NCI-H1048 (cell line): Measurements from ENCODE around the gene CKB.
A peak's percentile ranks its signal among the peaks of the same experiment; 100 is the strongest.

Experiments used
- DNase-seq: peaks from one replicate; lab custom pipeline; 2025; lab: John Stamatoyannopoulos, UW

Gene CKB

DNA sequence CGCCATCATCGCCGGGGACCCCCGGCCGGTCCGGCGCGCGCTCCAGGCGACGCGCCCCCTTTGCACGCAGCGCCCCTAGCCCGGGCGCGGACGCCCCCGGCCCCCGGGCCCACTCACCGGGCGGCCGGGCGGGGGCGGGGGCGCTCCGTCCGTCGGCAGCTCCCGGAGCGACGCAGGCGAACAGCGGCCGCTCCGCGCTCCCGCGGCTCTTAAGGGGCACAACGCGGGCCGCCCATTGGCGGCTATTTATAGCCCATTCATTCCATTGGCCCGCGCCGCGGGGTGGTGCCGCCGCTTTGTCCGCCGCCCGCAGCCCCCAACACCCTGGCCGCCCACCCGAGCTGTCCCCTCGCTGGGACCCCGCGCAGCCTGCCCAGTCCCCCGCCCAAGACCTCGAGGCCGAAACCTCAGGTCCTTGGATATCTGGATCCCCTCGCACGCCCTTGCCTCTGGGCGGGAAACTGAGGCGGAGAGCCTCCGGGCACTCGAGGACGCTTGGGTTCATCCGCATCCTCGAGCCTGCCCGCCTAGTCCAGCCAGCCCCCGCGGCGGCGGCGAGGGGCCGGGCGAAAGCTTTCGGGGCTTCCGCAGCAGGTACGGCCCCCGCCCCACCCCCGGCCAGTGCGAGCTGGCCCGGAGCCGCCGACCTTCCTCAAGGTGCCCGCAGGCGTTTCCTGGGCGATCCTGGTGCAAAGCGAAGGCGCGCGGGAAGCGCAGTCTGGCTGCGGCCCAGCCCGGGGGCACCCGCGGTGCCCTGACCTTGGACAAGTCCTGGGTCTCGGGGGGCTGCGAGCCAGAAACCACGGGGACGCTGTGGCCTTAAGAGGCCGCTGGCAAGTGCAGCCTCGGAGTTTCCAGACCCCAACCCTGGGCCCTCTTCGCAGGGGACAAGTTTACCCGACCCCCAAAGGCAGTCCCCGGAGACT lies at the start of gene CKB:
Gene CKB (minus strand): TSS at position 182 of the 926 bp plus-strand sequence. CDS start 337 bp downstream, outside the sequence.
- peak; percentile 22 for DNase-seq

GRCh38 chr14:103569408-103569807 lies 46.8 kb upstream of the CKB start:
- DNase-seq, result no peak

DNA sequence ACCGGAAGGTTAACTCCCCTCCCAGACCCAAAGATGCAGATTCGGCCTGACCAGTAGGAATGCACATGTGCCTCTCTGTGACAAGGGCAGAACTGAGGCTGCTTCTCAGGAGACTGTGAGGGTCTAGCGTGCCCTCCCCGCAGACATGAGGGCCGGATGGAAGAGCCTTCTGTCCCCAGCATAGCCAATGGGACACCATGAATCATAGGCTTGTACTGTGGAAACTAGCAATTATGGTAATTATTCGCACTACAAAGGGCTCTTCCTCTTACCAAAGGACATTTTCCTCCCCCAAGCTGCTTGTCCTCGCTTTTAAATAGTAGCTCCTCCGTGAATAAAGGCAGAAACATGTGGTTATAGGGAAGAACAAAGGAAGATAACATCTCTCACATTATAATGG lies 46.3 kb upstream of the CKB start:
- DNase-seq, result no peak

- DNase-seq, result no peak
These were observed 41.3 kb upstream of the CKB start for GRCh38 chr14:103563844-103564505.

DNA sequence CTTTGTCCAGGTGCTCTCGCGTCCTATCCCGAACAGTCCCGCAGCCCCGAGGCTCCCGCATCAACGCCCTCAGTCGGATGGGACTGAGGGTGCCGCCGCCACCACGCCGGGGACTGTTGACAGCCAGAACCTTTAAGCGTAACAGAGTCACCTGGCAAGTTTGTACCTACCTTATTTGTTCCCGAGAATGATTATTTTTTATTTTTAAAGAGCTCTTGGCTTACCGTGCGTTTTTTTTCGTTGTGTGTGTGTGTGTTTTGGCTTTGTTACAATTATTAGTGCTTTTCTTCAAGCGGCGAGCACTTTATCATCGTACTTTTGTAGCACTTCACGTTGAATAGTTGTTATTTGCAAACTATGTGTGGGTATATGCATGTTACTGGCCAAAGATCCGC lies 40.6 kb upstream of the CKB start:
- no peak for DNase-seq

GRCh38 chr14:103562429-103563225 lies 40.0 kb upstream of the CKB start, which contains the start of the genes BAG5 and COA8:
BAG5 (minus strand) TSS chr14:103562657; CDS start chr14:103561164, 1,493 bp downstream.
COA8 (plus strand) TSS chr14:103562960; CDS start chr14:103563002, 42 bp downstream.
- DNase-seq, result peak; percentile 74

DNA sequence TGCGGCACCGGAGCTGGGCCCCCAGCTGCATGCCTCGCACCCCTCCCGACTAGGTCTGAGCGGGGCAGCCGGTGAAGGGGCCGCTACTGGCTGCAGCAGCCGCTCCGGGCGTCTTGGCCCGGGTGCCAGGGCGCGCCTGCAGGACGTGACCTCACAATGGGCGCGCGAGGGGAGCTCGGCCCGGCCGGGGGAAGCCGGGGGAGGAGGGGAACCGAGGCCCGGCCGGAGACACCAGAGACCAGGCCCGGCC lies 39.5 kb upstream of the CKB start:
- DNase-seq, result no peak

GRCh38 chr14:103561381-103562178 lies 39.0 kb upstream of the CKB start:
- DNase-seq, result no peak

- no peak for DNase-seq
These were observed 38.1 kb upstream of the CKB start for GRCh38 chr14:103560691-103561090.

DNA sequence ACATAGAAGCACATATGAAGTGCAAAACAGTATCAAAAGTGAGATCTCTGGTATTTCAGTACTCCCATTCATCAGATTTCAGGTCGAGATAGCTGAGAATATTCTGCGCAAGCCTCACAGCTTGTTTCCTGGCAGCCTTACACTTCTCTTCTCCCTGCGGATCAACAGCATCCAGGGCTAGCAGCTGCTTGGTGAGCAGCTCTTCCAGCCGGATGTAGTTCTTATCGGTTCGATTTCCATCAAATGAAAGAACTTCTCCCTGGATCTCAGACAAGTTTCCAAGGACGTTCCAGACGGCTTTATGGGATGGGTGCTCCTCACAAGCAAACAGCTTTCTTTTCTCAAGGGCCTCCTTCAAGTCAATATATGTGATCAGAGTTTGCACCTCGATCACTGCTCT lies 37.1 kb upstream of the CKB start:
- no peak for DNase-seq

DNA sequence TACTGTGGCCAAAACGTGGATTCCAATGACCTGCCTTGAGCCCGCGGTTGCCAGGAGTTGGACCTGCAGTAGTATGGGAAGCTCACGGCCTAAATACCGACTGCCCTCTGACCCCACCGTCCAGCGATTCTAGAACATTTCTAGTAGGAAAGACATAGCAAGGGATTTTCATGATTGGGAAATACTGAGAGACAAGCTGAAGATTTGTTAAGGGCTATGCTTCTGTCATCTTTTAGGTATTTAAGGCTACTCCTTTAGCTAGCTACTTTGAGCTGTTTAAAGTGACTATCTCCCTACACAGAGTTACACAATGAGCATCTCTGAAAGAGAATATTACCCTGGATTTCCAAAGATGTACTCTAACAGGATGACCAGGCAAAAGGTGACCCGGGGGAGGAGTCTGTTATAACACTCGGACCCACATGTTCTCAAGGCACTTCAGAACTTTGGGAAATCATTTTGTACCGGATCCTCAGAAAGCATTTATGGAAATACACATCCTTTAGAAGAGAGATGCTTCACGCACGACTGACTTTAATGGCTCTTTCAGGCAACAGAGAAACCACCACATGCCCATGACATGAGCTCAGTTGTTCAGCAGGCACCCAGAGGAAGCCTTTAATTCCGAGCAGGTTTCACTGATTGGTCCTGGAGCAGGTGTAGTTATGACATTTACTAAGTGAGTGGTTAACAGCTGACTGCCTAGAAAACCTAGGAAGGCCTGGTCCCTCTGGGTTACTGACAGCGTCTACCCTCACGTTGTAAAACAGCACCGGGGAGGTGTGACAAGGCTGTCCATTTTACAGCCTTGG lies 35.6 kb upstream of the CKB start:
- no peak for DNase-seq

DNA sequence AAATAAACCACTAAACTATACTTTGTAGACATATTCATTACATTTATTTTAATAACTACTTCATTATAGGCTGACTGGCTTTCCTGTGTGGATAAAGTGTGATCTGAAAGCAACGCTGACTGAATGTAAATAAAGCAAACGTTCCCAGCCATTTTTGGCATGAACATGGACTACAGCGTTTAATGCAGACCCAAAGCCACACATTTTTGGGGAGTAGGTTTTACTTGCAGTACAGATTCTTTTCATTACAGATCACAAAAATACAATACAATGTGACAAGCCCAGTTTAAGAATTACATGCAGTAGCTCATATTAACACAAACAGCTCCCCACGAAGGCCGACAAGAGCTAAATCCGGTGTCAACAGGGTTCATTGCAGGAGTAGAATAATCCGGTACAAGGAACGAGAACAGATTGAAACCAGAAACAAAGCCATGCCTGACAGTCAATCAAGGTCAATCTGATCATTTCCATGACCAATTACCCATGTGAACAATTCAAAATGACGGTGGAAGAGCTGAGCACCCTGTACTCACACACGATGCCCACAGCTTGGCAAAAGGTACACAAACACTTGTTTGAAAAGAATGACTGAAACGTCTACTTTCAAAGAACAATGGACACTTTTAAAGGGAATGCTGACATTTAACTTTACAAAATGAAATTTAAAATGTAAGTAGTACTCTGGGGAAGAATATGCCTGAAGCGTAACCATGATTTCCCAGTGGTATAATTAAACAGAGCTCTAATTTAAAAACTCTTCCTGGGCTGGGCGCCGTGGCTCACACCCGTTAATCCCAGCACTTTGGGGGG lies 34.5 kb upstream of the CKB start:
- no peak for DNase-seq

DNA sequence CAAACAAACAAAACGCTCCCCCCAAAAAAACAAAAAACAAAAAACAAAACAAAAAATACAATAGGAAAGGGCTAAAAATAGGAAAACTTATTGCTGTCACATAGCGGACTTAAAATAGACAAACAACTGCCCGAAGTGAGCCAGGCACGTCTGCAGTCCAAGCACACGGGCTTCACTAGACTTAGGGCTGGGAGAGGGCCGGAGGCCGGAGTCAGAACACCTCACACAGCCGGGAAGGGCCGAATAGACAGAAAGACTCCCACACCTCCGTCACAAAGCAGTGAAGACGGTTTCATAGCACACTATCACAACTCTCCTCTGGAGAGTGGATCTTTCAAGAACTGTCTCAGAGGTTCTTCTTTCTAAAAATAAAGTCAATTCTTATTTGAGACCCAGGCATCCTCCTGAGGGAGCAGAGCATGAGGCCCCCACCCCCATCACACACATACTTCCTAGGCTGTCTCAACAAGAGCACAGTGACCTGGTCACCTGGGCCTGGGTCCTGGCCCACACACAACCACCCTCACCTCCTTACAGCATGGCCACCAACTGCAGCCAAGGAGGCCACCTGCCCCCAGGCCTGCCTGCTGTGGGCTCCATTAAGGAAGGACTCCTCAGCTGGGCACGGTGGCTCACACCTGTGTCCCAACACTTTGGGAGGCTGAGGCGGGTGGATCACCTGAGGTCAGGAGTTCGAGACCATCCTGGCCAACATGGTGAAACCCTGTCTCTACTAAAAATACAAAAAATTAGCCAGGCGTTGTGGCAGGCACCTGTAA lies 33.1 kb upstream of the CKB start:
- DNase-seq, result no peak

GRCh38 chr14:103552846-103553210 lies 30.2 kb upstream of the CKB start:
- no peak for DNase-seq

DNA sequence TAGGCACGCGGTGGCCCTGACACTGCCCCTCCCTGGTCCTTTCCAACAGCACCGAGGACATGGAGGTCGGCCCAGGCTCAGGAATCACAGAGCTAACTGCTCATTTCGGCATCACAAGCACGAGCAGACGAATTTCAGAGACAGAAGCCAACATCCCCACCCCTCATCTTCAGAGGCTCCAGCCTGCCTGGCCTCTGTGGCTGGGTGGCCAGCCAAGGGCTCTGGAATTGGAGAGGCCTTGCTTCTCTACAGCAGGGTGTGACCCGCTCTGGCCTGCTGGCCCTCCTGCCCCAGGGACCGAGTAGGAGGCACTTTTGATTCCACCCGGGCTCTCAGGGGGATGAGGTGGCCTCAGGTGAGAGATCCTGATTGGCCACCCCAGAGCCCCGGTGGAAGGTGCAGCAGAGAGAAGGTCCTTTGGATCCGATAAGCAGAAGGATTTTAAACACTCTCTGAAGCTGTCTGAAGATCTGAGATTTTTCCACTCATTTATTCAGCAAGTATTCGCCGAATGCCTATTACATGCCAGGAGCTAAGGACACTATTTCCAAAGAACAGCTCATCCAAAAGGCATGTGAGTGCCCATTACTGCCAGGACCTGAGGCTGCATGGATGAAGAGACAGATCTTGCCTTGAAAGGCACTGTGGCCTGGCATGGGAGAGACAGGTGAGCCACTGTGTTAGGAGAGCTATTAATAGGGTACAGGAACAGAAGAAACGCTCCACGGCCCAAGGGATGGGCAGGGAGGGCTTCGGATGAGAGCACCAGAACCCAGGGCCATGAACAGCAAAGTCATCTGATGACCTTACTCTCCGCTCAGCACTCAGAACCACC lies 29.6 kb upstream of the CKB start:
- DNase-seq, result no peak

- no peak for DNase-seq
These were observed 28.7 kb upstream of the CKB start for GRCh38 chr14:103551338-103551762.

GRCh38 chr14:103550451-103551337 lies 28.1 kb upstream of the CKB start:
- no peak for DNase-seq
